Measurements from ENCODE around the gene GXYLT2.
A peak's percentile ranks its signal among the peaks of the same experiment; 100 is the strongest.

GXYLT2 gene

DNA sequence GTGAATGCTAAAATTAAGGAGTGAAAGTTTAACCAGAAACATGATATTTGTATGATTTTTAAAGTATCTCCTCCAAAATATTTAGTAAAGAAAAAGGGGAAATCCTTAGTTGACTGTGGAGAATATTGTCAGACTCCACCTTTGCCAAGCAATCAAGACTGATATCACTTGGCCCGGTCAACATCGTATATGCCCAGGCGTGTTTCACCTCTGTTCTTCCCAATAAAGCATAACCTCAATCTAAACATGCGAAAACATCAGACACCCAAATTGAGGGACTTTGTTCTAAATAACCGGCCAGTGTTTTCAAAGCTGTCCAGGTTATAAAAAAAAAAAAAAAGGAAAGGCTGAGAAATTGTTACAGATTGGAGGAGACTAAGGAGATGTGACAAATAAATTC lies 54.6 kb downstream of the GXYLT2 start:
- DNase-seq: no peak
- Histone ChIP-seq H4K8ac (ENCODE audit: low read depth, low read length) (no peak overlapping the region), H3K4me3 (ENCODE audit: low read length) (no peak overlapping the region), H4K5ac (ENCODE audit: low read length) (no peak overlapping the region), H3K9ac (ENCODE audit: low read length) (no peak overlapping the region), H3K18ac (ENCODE audit: low read length) (no peak overlapping the region), H2BK120ac (ENCODE audit: low read depth, low read length) (no peak overlapping the region), H3K27me3 (ENCODE audit: insufficient read depth, low read length, poor library complexity) (no peaks in the 10 kb centered on the region), H3K4ac (ENCODE audit: low read depth, low read length) (no peak overlapping the region), H3K79me1 (ENCODE audit: low read length) (no peaks in the 10 kb centered on the region), H2BK15ac (replicated peaks; ENCODE audit: low read depth) (no peak overlapping the region), H2AK5ac (ENCODE audit: low read length) (no peak overlapping the region), H3K79me2 (ENCODE audit: control insufficient read depth, insufficient read depth, low read length) (no peaks in the 10 kb centered on the region), H3K23ac (ENCODE audit: low read length) (no peak overlapping the region), H3K4me1 (ENCODE audit: control insufficient read depth, low read depth, low read length) (peaks cover 2% of the 10 kb centered on the region), H2BK5ac (ENCODE audit: low read length) (no peak overlapping the region), H3K56ac (ENCODE audit: low read length) (no peak overlapping the region), H3K27ac (ENCODE audit: low read depth, low read length) (no peak overlapping the region), H3K36me3 (ENCODE audit: control insufficient read depth, insufficient read depth, low read length) (no peaks in the 10 kb centered on the region), H3K4me2 (ENCODE audit: low read length) (no peak overlapping the region)
- WGBS (ENCODE audit: extremely low coverage, insufficient coverage, low lambda C conversion rate): no CpG with 5 or more reads among the region's 5 CpGs

DNA sequence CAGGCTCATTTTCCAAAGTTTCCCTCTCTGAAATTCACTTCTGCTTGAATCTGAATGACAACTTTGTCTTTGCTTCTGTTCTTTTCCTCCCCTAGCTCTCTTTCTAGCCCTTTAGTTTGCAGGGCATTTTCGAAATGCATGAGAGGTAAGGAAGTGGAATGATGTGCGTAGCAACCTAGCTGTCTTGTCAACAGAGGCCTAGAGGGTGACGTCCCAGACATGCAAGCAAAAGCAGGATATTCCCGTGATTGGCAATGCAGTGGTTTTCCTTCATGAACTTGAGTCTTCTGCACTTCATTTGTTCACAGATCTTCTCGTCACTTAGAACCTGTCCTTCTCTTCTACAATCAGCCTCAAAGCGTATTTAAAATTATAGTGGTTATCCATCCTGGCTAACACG lies 56.9 kb downstream of the GXYLT2 start:
- no peak overlapping the region for H3K4ac ChIP-seq (ENCODE audit: low read depth, low read length)
- no peak overlapping the region for H3K4me2 ChIP-seq (ENCODE audit: low read length)

DNA sequence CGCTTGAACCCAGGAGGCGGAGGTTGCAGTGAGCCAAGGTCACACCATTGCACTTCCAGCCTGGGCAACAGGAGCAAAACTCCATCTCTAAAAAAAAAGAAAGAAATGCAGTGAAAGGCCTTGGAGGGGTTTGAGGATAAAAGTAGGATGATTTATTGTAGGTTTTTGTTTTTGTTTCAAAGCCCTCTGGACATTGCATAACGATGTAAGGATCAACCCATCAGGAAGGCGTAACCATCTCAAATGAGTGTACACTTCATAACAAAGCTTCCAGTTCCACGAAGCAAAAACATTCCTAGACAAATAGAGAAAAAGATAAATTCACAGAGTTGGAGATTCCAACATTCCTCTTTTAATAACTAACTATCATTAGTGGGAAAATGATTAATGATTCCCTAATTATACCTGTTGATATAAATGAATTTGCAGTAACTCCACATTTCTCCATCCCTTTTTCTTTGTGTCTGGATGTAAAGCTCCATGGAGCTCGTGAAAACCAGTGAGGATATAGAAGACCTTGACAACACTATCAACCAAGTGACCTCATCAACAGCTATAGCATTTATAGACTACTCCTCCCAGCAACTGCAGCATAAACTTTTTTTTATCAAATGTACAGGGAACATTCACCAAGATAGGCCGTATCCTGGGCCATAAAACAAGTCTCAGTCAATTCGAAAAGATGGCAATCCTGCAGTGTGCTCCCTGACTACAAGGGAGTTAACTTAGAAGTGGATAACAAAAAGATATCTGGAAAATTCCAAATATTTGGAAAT lies 60.1 kb downstream of the GXYLT2 start:
- peaks cover 2% of the 10 kb centered on the region for H3K4me1 ChIP-seq (ENCODE audit: control insufficient read depth, low read depth, low read length)
- no peak overlapping the region for H3K18ac ChIP-seq (ENCODE audit: low read length)
- no peak overlapping the region for H3K4me2 ChIP-seq (ENCODE audit: low read length)
- H3K56ac ChIP-seq (ENCODE audit: low read length): no peak overlapping the region
- H3K4ac ChIP-seq (ENCODE audit: low read depth, low read length): no peak overlapping the region
- no peak overlapping the region for H3K4me3 ChIP-seq (ENCODE audit: low read length)
- WGBS (ENCODE audit: extremely low coverage, insufficient coverage, low lambda C conversion rate): no CpG with 5 or more reads among the region's 8 CpGs
- H3K79me2 ChIP-seq (ENCODE audit: control insufficient read depth, insufficient read depth, low read length): no peaks in the 10 kb centered on the region
- no peak overlapping the region for H3K23ac ChIP-seq (ENCODE audit: low read length)
- H4K8ac ChIP-seq (ENCODE audit: low read depth, low read length): no peak overlapping the region
- no peak overlapping the region for H2BK5ac ChIP-seq (ENCODE audit: low read length)
- no peak overlapping the region for H2BK120ac ChIP-seq (ENCODE audit: low read depth, low read length)
- H3K36me3 ChIP-seq (ENCODE audit: control insufficient read depth, insufficient read depth, low read length): no peaks in the 10 kb centered on the region
- no peak overlapping the region for H4K5ac ChIP-seq (ENCODE audit: low read length)
- no peak overlapping the region for H3K27ac ChIP-seq (ENCODE audit: low read depth, low read length)
- no peaks in the 10 kb centered on the region for H3K79me1 ChIP-seq (ENCODE audit: low read length)
- H2AK5ac ChIP-seq (ENCODE audit: low read length): no peak overlapping the region
- no peaks in the 10 kb centered on the region for H3K27me3 ChIP-seq (ENCODE audit: insufficient read depth, low read length, poor library complexity)
- DNase-seq: no peak
- no peak overlapping the region for H3K9ac ChIP-seq (ENCODE audit: low read length)
- no peak overlapping the region for H2BK15ac ChIP-seq (replicated peaks; ENCODE audit: low read depth)

More for the DNA sequence above, 56.9 kb downstream of the GXYLT2 start:
- no peak overlapping the region for H3K27ac ChIP-seq (ENCODE audit: low read depth, low read length)
- no peak for DNase-seq
- no peaks in the 10 kb centered on the region for H3K79me2 ChIP-seq (ENCODE audit: control insufficient read depth, insufficient read depth, low read length)
- H3K23ac ChIP-seq (ENCODE audit: low read length): no peak overlapping the region
- H2BK15ac ChIP-seq (replicated peaks; ENCODE audit: low read depth): no peak overlapping the region
- H3K56ac ChIP-seq (ENCODE audit: low read length): no peak overlapping the region
- H2AK5ac ChIP-seq (ENCODE audit: low read length): peak overlapping the region; percentile 55
- no peak overlapping the region for H3K9ac ChIP-seq (ENCODE audit: low read length)
- no peak overlapping the region for H2BK120ac ChIP-seq (ENCODE audit: low read depth, low read length)
- H2BK5ac ChIP-seq (ENCODE audit: low read length): no peak overlapping the region
- no peak overlapping the region for H3K18ac ChIP-seq (ENCODE audit: low read length)
- no peak overlapping the region for H4K5ac ChIP-seq (ENCODE audit: low read length)
- WGBS (ENCODE audit: extremely low coverage, insufficient coverage, low lambda C conversion rate): no CpG with 5 or more reads among the region's 7 CpGs
- H3K4me3 ChIP-seq (ENCODE audit: low read length): no peak overlapping the region
- peaks cover 2% of the 10 kb centered on the region for H3K4me1 ChIP-seq (ENCODE audit: control insufficient read depth, low read depth, low read length)
- H3K27me3 ChIP-seq (ENCODE audit: insufficient read depth, low read length, poor library complexity): no peaks in the 10 kb centered on the region
- no peaks in the 10 kb centered on the region for H3K79me1 ChIP-seq (ENCODE audit: low read length)
- no peak overlapping the region for H4K8ac ChIP-seq (ENCODE audit: low read depth, low read length)
- H3K36me3 ChIP-seq (ENCODE audit: control insufficient read depth, insufficient read depth, low read length): no peaks in the 10 kb centered on the region

DNA sequence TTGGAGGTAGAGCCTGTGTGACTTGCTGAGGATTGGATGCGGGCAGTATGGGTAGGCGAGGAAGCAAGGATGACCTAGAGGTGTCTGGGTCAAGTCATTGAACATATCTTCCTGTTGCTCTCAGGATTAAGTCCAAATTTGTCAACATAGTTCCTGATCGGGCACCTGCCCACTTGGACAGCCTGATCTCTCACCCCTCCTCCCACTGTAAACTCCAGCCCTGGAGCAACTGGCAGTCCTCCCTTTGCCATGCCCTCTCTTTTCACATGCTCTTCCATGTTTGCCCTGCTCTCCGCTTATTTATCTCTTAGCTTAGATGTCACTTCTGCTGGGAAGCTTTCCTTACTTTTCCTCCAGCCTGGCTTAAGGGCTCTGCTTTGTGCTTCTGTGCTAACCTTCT lies 61.2 kb downstream of the GXYLT2 start:
- Histone ChIP-seq H3K18ac (ENCODE audit: low read length) (no peak overlapping the region), H2BK120ac (ENCODE audit: low read depth, low read length) (no peak overlapping the region), H3K4ac (ENCODE audit: low read depth, low read length) (no peak overlapping the region), H4K5ac (ENCODE audit: low read length) (no peak overlapping the region), H3K56ac (ENCODE audit: low read length) (no peak overlapping the region), H3K9ac (ENCODE audit: low read length) (no peak overlapping the region), H3K27me3 (ENCODE audit: insufficient read depth, low read length, poor library complexity) (no peaks in the 10 kb centered on the region), H3K4me3 (ENCODE audit: low read length) (no peak overlapping the region), H2BK5ac (ENCODE audit: low read length) (no peak overlapping the region), H3K4me2 (ENCODE audit: low read length) (no peak overlapping the region), H3K23ac (ENCODE audit: low read length) (no peak overlapping the region), H3K79me2 (ENCODE audit: control insufficient read depth, insufficient read depth, low read length) (no peaks in the 10 kb centered on the region), H3K27ac (ENCODE audit: low read depth, low read length) (no peak overlapping the region), H3K36me3 (ENCODE audit: control insufficient read depth, insufficient read depth, low read length) (no peaks in the 10 kb centered on the region), H2AK5ac (ENCODE audit: low read length) (no peak overlapping the region), H4K8ac (ENCODE audit: low read depth, low read length) (no peak overlapping the region), H3K79me1 (ENCODE audit: low read length) (no peaks in the 10 kb centered on the region), H3K4me1 (ENCODE audit: control insufficient read depth, low read depth, low read length) (peaks cover 2% of the 10 kb centered on the region), H2BK15ac (replicated peaks; ENCODE audit: low read depth) (no peak overlapping the region)
- DNase-seq: no peak
- WGBS (ENCODE audit: extremely low coverage, insufficient coverage, low lambda C conversion rate): no CpG with 5 or more reads among the region's 4 CpGs

DNA sequence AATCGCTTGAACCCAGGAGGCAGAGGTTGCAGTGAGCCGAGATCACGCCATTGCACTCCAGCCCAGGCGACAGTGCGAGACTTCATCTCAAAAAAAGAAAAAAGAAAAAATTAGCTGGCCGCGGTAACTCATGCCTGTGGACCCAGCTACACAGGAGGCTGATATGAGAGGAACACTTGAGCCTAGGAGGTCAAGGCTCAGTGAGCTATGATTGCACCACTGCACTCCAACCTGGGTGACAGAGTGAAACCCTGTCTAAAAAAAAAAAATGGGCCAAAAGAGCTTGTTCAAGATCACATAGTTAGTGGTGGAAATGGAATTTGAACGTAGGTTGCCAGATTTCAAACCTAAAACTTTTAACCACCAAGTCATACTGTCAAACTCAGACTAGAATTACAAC lies 62.5 kb downstream of the GXYLT2 start:
- Histone ChIP-seq H3K18ac (ENCODE audit: low read length) (no peak overlapping the region), H3K4me2 (ENCODE audit: low read length) (no peak overlapping the region), H3K23ac (ENCODE audit: low read length) (no peak overlapping the region), H2AK5ac (ENCODE audit: low read length) (no peak overlapping the region), H2BK120ac (ENCODE audit: low read depth, low read length) (no peak overlapping the region), H3K4me1 (ENCODE audit: control insufficient read depth, low read depth, low read length) (peaks cover 5% of the 10 kb centered on the region), H2BK5ac (ENCODE audit: low read length) (no peak overlapping the region), H3K4ac (ENCODE audit: low read depth, low read length) (no peak overlapping the region), H3K4me3 (ENCODE audit: low read length) (no peak overlapping the region), H3K9ac (ENCODE audit: low read length) (no peak overlapping the region), H3K79me1 (ENCODE audit: low read length) (no peaks in the 10 kb centered on the region), H4K8ac (ENCODE audit: low read depth, low read length) (no peak overlapping the region), H3K27me3 (ENCODE audit: insufficient read depth, low read length, poor library complexity) (no peaks in the 10 kb centered on the region), H3K27ac (ENCODE audit: low read depth, low read length) (no peak overlapping the region), H3K36me3 (ENCODE audit: control insufficient read depth, insufficient read depth, low read length) (no peaks in the 10 kb centered on the region), H2BK15ac (replicated peaks; ENCODE audit: low read depth) (no peak overlapping the region), H4K5ac (ENCODE audit: low read length) (no peak overlapping the region), H3K79me2 (ENCODE audit: control insufficient read depth, insufficient read depth, low read length) (no peaks in the 10 kb centered on the region), H3K56ac (ENCODE audit: low read length) (no peak overlapping the region)
- no peak for DNase-seq
- WGBS (ENCODE audit: extremely low coverage, insufficient coverage, low lambda C conversion rate): no CpG with 5 or more reads among the region's 8 CpGs

DNA sequence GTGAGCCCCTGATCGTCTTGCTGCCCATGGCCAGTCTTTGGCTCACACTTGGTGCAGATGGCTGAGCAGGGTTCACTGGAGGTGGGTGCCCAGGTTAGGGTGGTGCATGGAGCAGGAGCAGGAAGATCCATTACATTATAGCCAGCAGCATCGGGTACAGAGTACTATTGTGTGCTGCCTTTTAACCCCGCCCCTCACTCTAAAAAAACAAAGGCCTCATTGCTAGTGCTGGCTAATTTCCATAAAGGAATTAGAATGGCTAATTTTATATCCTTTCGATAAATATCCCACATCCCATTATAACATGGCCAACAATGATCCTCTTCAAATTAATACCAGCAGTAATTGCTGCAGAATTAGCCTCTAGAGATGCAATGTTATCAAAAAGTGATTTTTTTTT lies 63.0 kb downstream of the GXYLT2 start:
- no peak overlapping the region for H3K18ac ChIP-seq (ENCODE audit: low read length)
- H3K4me2 ChIP-seq (ENCODE audit: low read length): no peak overlapping the region
- no peak overlapping the region for H3K9ac ChIP-seq (ENCODE audit: low read length)
- H4K5ac ChIP-seq (ENCODE audit: low read length): no peak overlapping the region
- H3K23ac ChIP-seq (ENCODE audit: low read length): no peak overlapping the region
- no peak overlapping the region for H3K27ac ChIP-seq (ENCODE audit: low read depth, low read length)
- H2BK120ac ChIP-seq (ENCODE audit: low read depth, low read length): no peak overlapping the region
- H2BK15ac ChIP-seq (replicated peaks; ENCODE audit: low read depth): no peak overlapping the region
- WGBS (ENCODE audit: extremely low coverage, insufficient coverage, low lambda C conversion rate): no CpG with 5 or more reads among the region's 4 CpGs
- H3K79me1 ChIP-seq (ENCODE audit: low read length): no peaks in the 10 kb centered on the region
- no peak for DNase-seq
- peaks cover 4% of the 10 kb centered on the region for H3K4me1 ChIP-seq (ENCODE audit: control insufficient read depth, low read depth, low read length)
- H3K27me3 ChIP-seq (ENCODE audit: insufficient read depth, low read length, poor library complexity): no peaks in the 10 kb centered on the region
- H2AK5ac ChIP-seq (ENCODE audit: low read length): no peak overlapping the region
- no peak overlapping the region for H2BK5ac ChIP-seq (ENCODE audit: low read length)
- H4K8ac ChIP-seq (ENCODE audit: low read depth, low read length): no peak overlapping the region
- no peak overlapping the region for H3K4ac ChIP-seq (ENCODE audit: low read depth, low read length)
- H3K56ac ChIP-seq (ENCODE audit: low read length): no peak overlapping the region
- no peaks in the 10 kb centered on the region for H3K36me3 ChIP-seq (ENCODE audit: control insufficient read depth, insufficient read depth, low read length)
- no peaks in the 10 kb centered on the region for H3K79me2 ChIP-seq (ENCODE audit: control insufficient read depth, insufficient read depth, low read length)
- no peak overlapping the region for H3K4me3 ChIP-seq (ENCODE audit: low read length)
